HG02571 (cell line): ENCODE measurements around the gene SNAPC3.
"Not testable (repeated sequence)": the region's sequence is repeated elsewhere in the genome, so short reads cannot be mapped to it uniquely, and the experiment has no call there.

Source experiments
- ATAC-seq: cut with Tn5 transposase; IDR thresholded peaks from one replicate; pipeline ENCODE4 v1.9.1; 2021; ENCODE audit warnings: mild to moderate bottlenecking, moderate library complexity; ENCODE audit not compliant: unreplicated experiment

The SNAPC3 gene

DNA sequence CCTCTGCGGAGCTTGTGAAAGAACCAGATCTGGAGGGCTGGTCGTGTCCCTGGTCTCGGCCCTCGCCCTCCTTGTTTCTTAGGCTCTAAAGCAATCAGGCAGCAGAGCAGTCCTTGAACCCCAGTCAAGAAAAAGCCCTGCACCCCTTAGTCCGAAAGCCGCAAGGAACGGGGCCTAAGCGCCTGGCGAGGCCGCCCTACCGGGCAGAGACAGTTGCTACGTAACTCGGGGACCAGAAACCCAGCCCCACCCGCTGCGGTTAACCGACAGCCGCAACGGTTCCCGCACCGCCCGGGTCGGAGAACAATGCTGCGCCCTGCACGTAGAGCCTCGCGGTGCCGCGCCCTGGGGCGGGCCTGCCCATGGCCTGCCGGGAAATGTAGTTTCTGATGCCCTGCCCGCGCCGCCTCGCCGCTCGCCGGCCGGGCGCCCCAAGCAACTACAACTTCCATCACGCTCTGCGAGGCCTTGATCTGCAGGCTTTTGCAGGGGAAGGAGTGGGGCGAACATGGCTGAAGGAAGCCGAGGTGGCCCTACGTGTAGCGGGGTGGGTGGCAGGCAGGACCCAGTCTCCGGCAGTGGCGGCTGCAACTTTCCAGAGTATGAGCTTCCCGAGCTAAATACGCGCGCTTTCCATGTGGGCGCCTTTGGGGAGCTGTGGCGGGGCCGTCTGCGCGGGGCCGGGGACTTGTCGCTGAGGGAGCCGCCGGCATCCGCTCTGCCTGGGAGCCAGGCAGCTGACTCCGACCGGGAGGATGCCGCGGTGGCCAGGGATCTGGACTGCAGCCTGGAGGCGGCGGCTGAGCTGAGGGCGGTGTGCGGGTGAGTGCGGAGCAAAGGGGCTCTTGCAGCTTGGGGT is at the start of gene SNAPC3:
SNAPC3 (plus strand) TSS at position 505 of the 859 bp plus-strand sequence; CDS start at position 509, 4 bp downstream.
- ATAC-seq: peak; percentile 93

DNA sequence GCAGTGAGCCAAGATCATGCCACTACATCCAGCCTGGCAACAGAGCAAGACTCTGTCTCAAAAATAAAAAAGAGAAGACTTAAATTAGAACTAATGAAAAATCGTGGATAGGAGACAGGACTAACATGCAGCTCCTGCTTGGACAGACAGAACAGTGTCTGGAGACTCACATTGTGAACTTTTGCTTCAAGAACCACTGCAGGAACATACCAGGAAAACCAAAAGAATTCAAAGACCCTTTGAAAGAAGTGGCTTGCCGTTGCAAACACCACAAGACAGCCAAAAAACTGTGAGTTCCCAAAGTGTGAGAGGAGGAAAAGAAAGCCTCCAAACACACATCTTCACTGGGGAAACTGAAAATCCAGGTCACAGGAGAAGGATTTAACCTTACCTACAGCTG is 48.8 kb upstream of the SNAPC3 start:
- ATAC-seq: no peak

DNA sequence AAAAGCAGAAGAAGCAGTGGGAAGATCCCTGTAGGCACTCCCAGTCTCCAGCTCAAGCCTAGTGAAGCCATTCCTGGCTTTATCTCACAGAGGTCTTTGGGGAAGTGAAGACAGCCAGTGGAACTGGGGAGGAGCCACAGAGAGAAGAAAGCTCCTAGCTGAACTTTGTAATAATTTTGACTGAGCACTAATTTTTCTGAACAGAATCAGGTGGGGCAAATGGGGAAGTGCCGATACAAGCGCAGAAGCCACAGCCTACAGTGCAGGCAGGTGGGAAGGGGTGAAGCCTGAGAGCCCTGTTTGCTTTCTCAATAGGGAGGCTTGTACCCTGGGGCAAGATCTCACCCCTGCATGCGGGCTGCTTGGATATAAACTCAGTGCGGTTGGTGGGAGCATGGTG is 48.4 kb upstream of the SNAPC3 start:
- ATAC-seq: no peak

DNA sequence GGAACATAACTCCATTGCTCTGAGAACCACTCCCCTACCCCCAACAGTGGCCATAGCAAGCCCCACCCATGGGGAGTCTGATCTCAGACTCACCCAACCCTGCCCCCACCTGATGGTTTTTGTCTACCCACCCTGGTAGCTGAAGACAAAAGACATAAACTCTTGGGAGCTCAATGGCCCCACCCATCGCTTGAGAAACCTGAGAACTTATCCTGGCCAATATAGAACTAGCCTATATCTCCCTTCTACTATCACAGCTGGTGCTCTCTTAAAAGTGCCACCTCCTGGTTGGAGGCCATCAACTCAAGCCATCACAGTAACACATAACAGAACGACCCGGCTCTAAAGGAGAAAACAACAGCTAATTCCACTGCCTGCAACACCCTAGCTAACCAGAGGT is 47.9 kb upstream of the SNAPC3 start:
- no peak for ATAC-seq

DNA sequence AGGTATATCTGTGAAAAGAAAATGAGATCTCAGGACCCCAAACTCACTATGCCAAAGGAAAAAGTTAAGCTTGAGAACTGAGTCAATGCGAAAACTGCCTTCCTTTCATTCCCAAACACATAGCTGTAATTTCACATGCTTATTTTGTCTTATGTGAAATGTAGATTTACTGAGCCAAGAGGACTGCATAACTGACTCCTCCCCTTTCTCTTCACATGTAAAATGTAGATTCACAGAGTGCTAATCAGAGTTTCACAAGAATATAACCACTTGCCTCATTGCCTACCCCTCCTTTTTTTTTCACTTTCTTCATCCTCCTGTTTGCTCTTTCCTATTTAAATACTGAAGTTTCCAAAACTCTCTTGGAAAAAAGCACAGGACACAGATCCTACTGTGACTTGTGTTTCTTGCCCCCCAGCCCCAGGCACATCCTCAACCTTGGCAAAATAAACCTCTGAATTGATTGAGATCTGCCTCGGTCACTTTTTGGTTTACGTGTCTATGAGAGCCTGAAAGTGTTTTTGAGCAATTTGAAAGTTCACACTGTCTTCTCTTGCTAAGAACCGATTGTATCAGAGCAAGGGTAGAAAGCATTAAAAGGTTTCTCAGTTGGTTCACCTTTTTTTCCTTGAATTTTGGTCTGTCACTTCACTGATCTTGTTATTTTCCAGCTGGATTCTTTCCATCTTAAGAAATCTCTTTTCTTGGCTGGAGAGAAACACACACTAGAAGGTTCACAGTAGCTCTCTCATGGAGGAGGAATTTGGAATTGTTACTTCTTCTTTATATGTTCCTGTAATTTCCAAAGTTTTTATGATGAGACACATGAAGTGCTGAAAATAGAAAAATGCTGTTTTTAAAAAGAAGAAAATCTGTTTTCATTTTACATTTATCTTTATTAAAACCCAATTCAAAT is 44.8 kb upstream of the SNAPC3 start:
- ATAC-seq: no peak

DNA sequence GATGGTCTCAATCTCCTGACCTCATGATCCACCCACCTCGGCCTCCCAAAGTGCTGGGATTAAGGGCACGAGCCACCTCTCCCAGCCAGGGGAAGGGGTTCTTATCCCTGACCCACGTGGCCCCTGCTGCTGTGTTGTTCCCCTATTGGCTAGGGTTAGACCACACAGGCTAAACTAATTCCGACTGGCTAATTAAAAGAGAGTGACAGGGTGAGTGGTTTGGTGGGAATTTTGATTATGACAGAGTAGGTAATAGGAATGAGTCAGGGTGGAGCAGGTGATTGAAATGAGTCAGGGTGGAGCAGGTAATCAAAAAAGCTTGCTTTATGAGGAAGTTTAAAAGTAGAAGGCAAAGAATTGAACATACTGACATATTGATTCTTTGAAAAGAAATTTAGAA is 43.4 kb upstream of the SNAPC3 start:
- ATAC-seq: not testable (repeated sequence)

DNA sequence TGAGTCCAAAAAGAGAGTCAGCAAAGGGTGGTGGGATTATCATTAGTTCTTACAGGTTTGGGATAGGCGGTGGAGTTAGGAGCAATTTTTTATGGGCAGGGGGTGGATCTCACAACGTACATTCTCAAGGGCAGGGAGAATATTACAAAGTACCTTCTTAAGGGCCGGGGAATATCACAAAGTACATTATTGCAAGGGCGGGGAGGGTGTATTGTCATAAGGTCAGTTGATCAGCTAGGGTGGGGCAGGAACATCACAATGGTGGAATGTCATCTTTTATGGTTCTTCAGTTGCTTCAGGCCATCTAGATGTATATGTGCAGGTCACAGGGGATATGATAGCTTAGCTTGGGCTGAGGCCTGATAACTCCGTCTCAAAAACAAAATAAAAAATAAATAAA is 42.8 kb upstream of the SNAPC3 start:
- ATAC-seq: not testable (repeated sequence)

DNA sequence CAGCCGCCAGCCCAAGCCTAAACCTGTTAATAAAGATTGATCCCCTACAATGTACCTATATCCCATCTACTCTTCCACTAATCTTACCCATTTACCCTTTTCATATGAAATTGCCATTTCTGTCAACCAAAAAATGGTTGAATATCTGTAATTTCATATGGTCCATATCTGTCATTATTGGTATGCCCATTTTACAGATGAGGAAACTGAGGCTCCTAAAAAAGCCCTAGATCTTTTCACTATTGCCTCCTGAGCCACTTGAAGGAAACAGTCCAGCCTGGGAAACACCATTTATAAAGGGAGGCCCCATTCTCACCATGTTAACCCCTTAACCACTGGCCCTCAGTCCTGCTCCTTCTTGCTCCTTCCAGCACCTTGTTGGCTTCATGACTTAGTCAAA is 41.2 kb upstream of the SNAPC3 start:
- ATAC-seq: no peak

DNA sequence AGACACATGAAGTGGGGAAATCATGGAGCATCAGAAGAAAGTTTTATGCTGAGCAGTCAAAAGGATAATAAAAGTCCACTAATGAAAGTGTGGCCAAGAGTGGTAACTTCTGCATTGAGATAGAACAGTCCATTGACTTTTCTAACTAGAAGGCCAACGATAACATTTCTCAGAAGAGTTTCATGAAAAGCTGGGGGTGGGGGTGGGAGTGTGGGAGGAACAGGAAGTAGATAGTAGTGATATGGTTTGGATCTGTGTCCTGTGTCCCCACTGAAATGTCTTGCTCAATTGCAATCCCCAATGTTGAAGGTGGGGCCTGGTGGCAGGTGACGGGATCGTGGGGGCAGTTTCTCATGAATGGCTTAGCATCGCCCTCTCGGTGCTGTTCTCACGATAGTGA is 36.2 kb upstream of the SNAPC3 start:
- no peak for ATAC-seq

DNA sequence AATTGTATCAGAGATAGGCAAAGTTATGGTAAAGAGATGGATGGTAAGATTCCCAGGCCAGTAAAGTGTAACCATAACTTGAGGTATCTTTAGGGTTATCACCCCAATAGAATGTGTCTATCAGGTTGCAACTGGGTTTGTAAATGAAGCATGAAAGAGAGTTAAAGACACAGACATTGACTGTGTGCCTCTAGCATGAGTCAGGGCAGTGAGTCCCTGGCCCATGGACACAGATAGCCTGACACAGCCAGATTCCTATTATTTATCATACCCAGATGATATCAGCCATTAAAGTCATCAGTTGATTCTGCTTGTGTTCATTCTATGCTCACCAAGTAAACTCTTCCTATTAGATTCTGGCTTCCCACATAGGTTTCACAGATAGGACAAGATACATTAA is 33.5 kb upstream of the SNAPC3 start:
- no peak for ATAC-seq

DNA sequence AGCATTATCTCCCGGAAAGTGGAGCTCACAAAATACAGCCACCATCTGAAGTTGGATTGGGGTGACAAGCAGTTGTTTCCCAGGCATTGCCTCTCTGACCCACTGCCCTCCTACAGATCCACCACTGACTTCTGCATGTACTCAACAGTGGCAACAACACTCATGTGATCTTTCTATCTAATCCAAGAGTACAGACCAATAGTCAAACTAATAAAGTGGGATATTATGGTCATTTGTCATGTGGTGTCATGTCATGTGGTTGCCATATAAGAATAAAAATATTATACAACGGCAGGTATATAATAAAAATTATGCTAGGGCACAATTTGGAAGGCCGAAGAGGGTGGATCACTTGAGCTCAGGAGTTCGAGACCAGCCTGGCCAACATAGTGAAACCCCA is 33.0 kb upstream of the SNAPC3 start:
- ATAC-seq: no peak

DNA sequence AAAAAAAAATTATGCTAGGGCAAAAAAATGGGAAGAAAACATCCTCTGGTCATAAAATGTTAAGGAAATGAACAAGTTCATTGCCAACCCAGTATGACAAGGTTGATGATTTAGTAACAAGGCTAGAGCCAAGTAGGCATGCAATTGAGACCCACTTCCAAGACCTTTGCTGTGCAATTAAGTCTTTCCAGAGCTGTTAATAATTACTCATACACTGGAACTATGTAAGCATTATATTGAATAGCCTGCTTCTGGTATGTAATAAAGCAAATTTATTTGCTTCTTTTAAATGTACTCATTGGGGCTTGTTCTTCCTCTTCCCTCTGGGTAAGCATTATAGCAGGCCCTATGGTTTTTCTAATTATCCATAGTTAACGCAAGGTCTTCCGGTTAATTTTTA is 32.5 kb upstream of the SNAPC3 start:
- no peak for ATAC-seq

DNA sequence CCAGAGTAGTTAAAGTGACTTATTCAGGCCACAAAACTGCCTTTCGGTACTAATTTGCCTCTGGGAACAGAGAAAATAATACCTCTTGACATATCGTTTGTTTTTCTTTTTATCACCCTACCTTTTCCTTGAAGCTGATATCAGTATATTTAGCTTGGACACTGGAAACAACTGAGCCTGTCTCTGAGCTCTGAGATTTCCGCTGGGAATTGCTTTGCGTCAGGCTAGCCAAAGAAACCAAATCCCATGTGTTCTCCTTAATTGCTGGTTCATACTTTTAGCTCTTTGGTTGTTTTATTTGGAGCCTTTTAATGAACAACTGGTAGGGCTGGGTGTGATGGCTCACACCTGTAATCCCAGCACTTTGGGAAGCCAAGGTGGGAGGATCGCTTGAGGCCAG is 30.3 kb upstream of the SNAPC3 start:
- no peak for ATAC-seq

DNA sequence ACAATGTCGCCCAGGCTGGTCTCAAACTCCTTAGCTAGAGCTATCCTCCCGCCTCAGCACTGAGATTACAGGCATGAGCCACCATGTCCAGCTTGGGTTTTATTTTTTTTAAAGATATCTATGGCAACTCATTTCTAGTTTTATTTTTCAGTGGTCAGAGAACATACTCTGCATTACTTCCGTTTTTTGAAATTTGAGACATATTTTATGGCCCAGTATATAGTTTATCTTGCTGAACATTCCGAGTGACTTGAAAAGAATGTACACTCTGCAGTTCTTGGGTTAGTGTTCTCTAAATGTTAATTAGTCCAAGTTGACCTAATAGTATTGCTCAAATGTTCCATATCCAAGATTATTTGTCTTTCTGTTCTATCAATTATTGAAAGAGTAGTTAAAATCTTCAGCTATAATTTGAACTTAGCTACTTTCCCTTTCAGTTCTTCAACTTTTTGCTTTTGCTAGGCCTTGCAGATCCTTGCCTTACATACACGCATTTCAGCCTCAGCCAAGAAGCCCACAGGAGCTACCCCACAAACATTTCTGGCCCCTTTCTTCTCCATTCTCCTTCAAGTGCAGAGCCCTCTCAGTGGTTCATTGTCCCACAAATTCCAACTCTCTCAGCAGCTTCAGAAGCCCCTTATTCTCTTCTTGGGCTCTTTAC is 22.3 kb upstream of the SNAPC3 start:
- ATAC-seq: no peak

DNA sequence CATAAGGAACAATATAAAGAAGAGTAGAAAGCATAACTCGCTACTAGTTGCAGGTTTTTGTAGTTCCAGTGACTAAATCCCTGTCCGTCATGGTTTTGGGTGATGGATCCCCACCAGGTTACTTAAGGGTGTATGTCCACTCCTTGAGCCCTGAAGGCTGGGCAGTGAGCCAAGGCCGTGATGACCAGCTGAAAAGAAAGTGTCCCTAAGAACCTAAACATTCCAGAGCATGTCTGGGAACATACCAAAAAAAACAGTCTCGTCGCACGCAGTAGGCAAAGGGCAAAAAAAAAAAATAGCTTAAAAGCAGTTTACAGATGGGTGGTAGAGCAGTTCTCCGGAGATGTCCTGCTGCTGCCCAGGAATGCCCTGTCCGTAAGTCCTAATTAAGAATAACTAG is 21.4 kb upstream of the SNAPC3 start:
- no peak for ATAC-seq

DNA sequence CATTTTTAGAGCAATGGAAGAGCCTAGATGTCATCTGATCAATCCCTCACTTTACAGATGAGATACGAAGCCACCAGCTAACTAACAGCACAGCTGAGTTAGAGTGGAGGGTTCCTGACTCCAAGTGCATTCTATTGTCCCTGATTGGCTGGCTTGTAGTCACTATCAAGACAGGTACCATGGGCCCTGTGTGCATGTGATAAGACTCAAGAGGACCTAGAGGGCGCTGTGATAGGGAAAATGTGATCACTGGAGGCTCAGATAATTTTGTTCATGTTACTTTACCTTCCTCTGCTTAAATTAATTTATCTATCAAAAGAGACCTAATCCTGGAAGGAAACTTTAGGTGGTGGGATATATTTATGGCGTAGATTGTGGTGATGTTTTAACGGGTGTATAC is 19.5 kb upstream of the SNAPC3 start:
- no peak for ATAC-seq

DNA sequence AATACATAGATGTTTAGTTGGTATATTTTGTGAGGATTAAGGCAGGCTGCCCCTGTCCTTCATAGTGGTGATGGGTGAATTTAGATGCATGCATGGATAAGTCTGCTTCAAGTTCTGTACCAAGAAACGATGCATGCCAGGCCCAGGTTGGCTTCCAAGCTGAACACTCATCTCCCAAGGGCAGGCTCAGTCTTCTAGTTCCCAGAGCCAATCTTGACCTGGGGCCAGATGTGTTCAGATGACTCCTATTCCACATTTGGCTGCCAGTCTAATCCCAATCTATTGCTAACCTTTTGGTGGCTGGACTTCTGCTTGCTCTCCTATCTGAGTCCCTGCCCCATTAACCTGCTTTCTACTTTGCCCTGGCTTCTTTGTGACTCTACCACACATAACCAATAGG is 18.5 kb upstream of the SNAPC3 start:
- no peak for ATAC-seq

DNA sequence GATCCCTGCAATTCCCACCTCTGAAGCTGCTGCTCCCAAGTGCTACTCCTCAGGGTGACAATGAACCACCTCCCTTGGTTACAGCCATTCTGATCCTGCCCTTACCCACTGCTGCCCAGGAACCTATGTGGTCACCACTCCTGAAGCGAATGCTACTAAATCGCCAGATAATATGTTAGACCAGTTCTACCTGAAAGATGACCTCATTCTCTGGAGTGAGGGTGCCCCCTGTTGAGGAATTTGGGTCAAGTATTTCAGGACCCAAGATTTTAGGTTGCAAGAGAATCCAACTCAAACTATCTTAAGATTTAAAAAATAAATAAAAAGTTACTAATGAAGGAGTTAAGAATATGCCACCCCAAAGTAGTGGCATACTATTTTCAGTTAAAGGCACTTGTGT is 5.8 kb upstream of the SNAPC3 start:
- ATAC-seq: no peak

DNA sequence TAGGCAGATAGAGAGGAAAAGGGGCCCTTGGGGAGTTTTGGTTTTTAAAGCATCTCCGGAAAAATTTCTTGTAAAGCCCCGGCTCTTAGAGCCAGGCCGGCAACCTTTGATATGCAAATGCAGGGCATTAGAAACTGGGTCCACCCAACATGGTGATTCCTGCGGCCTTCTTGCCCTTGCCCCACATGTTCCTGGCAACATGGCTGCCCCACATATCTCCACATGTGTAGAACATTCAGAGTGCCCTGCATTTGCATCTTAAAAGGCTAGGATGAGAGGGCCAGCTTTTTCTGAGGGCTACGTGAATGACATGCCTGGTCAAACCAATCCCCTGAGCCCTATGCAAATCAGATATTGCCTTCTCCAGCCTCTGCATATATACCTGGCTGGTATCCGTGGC is 5.0 kb upstream of the SNAPC3 start:
- no peak for ATAC-seq

DNA sequence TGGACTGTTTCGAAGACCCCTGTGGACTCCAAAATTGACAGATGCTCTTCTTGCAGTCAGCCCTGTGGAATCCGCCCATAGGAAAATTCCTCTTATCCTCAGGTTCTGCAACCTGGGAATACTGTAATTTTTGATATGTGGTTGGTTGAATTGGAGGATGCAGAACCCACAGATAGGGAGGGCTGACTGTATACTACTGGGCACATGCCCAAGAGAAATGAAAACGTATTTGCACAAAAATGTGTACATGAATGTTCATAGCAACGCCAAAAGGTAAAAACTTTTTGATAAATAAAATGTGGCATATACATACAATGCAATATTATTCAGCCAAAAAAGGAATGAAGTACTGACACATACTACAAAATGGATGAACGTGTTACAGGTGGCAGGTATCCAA is 1.9 kb upstream of the SNAPC3 start:
- ATAC-seq: no peak

DNA sequence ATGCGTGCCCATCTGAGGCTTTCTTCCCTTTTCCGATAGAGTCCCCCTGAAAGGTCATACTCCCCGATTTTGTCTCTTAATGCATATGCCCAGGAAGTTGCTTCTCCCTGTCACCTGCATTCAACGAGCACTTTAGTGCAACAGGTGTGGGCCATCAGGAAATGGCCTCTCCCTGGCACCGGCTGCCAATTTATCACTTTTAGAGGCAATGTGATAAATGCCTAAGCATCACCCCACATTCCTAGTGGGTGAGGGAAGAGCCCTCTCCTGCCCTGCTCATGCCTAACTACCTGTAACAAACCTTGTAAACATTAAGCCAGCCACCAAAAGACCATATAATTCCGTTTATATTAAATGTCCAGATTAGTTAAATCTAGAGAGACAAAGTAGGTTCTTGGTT is 1.1 kb upstream of the SNAPC3 start:
- ATAC-seq: no peak

DNA sequence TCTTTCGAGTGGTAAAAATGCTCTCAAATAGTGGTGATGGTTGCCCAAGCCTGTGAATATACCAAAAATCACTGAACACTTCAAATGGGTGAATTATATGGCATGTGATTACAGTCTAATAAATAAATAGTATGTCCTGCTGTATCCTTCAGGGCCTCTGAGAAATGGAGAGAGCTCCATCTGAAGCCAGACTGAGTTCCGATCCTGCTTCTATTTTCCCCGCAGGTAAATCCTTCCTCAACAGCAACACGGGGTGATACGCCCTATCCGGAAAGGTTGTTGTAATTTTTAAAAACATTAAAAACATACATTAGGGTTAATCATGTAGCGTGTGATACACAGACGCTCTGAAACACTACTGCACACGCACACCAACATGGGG is 695 bp upstream of the SNAPC3 start:
- no peak for ATAC-seq
